HG03196 (cell line): ENCODE data around the gene IPO11.
A peak's percentile ranks its signal among the peaks of the same experiment; 100 is the strongest.

ENCODE experiments used
- ATAC-seq: cut with Tn5 transposase; IDR thresholded peaks from one replicate; pipeline ENCODE4 v1.9.1; 2021; ENCODE audit not compliant: unreplicated experiment

The IPO11 gene

DNA sequence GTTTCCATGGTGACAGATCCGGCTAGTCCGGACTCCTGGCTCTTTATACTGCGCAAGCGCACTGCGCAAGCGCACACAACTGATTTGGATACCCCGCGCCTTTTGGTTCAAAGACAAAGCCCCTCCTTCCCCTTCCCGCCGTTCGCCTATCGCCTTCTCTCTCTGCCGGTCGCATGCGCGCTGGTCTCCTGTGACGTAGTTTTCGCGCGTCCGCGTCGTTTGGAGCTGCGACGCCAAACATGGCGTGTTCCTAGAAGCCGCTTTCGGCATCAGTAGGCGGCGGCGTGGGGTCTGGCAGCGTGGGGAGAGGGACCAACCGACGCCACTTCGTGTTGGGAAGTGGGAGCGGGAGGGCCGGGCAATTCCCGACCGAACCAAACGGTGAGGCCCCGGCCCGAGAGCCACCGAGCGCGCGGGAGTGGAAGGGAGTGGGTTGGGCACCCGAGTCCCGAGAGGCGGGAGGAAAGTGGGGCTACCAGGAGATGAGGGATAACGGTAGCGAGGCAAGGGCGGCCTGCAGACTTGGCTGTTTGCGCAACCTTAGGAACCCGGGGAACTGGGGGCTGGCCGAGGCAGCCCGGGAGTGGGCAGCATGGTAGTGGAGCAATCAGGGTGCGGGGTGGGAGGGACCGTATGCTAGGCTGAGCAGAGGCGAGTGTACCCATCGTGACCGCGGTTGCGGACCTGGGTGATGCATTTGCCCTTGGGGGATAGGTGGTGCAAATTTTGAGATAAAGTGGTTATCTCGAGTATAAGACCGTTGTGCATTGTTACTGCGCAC lies at the start of gene IPO11:
Gene IPO11, plus strand, starts transcription at position 215 of the 781 bp plus-strand sequence. CDS start 24,517 bp downstream, outside the sequence.
- ATAC-seq: peak; percentile 97

GRCh38 chr5:62369039-62369438 lies 43.5 kb upstream of the IPO11 start:
- ATAC-seq: no peak

GRCh38 chr5:62371409-62371808 lies 41.2 kb upstream of the IPO11 start:
- no peak for ATAC-seq

DNA sequence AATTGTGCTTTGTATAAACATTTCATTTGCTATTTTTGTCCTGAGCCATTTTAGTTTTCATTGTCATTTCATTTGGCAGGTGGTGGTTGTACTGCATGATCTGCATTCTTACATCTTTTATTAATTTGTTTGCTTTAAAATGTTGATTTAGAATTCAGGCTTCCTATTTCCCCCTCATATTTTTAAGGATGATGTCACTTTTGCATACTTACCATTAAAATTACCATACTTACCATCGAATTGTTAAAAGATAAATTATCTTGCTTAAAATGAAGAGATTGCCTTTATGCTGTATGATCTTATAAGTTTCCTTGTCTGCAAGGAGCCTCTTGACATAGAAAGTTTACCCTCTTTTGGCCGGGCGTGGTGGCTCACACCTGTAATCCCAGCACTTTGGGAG lies 40.0 kb upstream of the IPO11 start:
- ATAC-seq: no peak

- no peak for ATAC-seq
These were observed 39.2 kb upstream of the IPO11 start for GRCh38 chr5:62373382-62373781.

DNA sequence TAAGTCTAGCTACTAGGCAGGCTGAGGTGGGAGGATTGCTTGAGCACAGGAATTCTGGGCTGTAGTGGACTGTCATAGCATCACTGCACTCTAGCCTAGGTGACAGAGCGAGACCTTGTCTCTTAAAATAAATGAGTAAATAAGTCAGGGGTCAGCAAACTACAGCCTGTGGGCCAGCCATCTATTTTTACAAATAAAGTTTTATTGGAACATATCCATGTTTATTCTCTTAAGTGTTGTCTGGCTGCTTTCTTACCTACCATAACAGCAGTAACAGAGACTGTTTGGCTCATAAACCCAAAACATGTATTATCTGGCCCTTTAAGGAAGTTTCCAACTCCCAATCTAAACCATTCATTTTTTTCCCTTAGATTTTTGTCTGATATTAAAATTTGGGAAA lies 38.5 kb upstream of the IPO11 start:
- ATAC-seq: no peak

DNA sequence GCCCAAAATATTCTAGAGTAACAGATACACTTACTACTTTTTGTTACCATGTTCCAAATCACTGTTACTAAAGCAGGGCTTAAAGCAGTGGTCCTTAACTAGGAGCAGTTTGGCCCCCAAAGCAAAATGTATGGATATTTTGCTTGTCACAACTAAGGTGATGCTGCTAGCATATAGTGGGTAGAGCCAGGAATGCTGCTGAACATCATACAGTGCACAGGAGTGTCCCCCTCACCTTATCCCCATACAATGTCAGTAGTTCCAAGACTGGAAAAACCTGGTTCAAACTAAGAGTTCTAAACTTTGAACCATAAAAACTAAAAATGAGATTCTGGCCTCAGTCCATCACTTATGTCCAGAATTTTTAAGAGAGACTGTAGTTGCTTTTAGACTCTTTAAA lies 36.9 kb upstream of the IPO11 start:
- ATAC-seq: no peak

- no peak for ATAC-seq
These were observed 36.5 kb upstream of the IPO11 start for GRCh38 chr5:62376064-62376463.

DNA sequence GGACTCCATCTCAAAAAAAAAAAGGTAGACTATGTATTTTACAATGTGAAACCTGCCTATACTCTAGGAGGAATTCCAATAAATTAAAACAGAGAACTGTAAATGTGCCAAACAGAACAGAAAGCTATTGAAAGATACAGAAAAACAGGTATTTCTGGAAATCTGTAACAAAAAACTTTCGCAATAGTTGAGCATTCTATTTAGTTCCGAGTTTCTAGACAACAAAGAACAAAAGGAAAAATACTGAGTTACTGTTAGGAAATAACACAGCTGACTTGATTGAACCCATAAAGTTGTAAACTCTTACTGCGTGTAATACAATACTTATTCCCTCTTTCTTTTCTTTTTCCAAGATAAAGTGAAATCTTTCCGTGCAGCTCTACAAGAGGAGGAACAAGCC lies 27.4 kb upstream of the IPO11 start:
- no peak for ATAC-seq

- no peak for ATAC-seq
These were observed 26.7 kb upstream of the IPO11 start for GRCh38 chr5:62385816-62386400.

DNA sequence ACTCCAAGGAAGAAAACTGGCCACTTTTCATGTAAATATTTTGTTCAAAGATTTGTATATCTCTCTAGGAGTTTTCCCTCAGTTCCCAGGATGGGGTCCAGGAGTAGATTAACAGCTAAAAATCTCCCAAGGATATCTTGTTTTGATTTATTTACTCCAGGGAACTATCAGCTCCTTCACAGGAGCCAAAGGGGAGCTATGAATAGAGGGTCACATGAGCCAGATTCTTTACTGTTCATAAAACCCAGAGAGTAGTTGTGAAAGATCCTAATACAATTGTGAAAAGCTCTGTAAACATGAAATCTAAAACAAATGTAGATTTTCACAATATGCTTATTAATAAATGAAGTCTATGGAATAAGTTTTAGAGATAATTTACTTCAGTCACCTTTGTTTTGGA lies 25.7 kb upstream of the IPO11 start:
- ATAC-seq: no peak

GRCh38 chr5:62395210-62395950 lies 17.2 kb upstream of the IPO11 start:
- no peak for ATAC-seq

DNA sequence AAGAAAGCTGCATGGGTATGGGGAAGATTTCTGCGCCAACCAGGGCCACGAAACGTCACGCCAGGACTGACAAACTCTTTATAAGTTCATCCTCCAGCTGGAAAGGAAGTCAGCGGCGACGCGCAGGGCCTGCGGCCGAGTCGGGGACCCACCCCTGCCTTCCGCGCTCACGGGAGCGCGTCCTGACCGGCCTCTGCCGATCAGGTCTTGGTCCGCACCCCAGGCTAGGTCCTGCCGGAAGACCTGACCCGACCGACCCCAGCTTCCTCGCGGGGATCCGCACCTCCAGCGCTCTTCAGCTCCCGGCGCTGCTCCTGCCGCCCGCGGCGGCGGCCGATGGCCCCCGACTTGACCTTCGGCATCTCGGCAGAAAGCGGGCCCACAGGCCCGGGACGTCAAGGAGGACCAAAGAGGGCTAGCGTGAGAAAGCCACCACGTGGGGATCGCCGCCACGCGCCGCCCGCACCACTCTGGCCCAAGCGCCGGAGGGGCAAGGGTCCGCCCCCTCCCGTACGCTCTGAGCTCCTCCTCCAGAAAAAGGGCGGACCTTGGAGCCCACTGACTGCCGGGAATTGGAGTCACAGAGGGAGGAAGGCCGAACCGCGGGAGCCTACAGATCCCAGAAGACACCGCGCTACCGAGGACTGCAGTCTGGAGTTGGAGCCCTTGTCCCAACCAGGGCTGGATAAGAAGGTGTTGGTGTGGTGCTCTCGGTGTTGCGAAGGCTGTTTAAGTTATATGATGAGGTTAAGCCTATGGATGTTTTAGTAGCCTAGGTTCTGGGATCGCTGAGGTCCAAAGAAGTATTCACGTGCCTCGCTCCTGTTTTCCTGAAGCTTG lies 8.9 kb upstream of the IPO11 start, which contains the start of gene DIMT1:
Gene DIMT1, minus strand, starts transcription at position 495 of the 840 bp plus-strand sequence. Its CDS starts 133 bp downstream, at position 362.
- ATAC-seq: peak; percentile 98

GRCh38 chr5:62413711-62414110 lies 1.1 kb downstream of the IPO11 start:
- no peak for ATAC-seq

- ATAC-seq: no peak
These were observed 6.0 kb downstream of the IPO11 start for GRCh38 chr5:62418462-62419076.

- ATAC-seq: no peak
These were observed 7.0 kb downstream of the IPO11 start for GRCh38 chr5:62419609-62420008.

DNA sequence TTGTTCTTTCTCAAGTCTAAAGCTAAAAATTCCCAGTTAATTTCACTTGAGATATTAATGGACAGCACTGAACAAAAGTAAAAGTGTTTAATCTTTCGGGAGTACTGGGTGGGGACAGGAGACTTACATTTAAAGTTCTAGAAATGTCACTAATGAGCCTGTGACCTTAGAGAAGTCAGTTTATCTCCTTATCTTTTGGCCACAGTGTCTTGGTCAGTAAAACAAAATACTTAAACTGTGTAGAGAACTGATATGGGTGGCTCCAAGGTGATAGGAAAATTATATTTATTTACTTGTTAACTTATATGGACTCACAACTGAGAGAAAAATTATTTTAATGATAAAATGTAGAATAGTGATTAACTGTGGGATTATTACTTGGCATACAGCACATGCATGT lies 8.9 kb downstream of the IPO11 start:
- ATAC-seq: no peak

GRCh38 chr5:62424763-62425162 lies 12.2 kb downstream of the IPO11 start:
- ATAC-seq: no peak

DNA sequence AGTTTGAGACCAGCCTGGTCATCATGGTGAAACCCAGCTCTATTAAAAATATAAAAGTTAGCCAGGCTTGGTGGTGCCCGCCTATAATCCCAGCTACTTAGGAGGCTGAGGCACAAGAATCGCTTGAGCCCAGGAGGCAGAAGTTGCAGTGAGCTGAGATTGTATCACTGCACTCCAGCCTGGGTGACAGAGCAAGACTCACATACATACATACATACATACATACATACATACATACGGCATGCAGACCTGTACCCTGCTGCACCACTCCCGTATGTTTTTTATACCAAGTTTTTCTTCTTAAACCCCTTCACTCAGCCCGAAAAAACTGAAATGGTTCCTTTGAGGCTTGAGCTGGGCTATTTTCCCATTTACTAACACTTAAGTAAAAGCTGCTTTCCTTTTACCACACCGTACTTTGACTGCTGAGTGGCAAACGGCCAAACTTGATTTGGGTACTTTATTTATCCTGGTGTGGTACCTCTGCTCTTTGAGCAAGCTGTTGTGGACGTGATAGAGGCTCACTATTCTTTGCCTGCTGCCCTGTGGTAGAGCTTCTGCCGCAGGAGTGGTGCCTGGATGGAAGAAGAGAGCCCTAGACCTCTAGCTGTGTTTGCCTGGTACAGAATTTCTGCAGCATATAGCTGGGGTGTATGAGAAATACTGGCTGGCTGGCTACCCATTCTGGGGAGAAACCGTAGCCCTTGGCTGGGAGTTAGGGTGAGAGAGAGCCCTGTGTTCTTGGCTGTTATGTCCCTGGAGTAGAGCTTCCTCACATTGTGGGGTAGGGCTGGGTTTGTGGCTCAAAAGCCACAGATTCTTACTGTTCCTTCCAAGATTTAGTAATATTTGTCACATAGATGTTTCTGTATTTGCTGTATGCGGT lies 19.4 kb downstream of the IPO11 start:
- ATAC-seq: no peak
